SHP77 (cell line): ENCODE data around the gene MBP.
A peak's percentile ranks its signal among the peaks of the same experiment; 100 is the strongest.

Experiments used
- DNase-seq, 2 experiments: peaks; one replicate each; lab custom pipeline; 2025; lab: John Stamatoyannopoulos, UW

MBP gene

DNA sequence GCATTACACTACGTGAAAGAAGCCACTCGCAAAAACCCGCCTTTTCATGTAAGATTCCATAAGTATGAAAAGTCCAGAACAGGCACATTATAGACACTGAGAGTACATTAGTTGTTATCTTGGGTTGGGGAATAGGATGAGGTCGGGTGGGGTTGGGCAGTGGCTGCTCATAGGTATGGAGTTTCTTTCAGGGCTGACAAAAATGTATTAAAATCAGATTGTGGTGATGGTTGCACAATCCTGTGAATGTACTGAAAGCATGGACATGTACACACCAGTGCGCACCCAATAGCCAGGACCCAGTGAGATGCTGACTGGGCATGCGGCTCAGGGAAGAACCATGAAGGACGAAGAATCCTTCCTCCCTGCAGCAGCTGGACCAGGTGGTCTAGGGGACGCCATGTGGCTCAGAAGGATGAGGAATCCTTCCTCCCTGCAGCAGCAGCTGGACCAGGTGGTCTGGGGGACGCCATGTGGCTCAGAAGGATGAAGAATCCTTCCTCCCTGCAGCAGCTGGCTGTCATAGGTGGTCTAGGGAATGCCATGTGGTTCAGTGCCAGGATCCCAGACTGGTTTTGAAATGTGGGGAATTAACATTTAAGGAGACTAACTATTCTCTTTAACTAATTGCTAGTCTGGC lies 50.1 kb downstream of the MBP start:
- DNase-seq = no peak

DNA sequence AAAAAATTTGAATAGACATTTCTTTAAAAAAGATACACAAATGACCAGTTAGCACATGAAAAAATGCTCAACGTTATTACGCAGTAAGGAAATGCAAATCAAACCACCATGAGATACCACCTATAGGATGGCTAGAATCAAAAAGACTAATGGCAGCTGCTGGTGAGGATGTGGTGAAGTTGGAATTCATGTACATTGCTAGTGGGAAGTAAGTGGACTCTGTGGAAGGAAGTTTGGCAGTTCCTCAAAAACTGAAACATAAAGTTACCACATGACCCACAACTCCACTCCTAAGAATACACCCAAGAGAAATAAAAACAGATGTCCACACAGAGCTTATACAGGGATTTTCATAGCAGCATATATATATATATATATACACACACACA lies 51.2 kb downstream of the MBP start:
- DNase-seq = no peak

DNA sequence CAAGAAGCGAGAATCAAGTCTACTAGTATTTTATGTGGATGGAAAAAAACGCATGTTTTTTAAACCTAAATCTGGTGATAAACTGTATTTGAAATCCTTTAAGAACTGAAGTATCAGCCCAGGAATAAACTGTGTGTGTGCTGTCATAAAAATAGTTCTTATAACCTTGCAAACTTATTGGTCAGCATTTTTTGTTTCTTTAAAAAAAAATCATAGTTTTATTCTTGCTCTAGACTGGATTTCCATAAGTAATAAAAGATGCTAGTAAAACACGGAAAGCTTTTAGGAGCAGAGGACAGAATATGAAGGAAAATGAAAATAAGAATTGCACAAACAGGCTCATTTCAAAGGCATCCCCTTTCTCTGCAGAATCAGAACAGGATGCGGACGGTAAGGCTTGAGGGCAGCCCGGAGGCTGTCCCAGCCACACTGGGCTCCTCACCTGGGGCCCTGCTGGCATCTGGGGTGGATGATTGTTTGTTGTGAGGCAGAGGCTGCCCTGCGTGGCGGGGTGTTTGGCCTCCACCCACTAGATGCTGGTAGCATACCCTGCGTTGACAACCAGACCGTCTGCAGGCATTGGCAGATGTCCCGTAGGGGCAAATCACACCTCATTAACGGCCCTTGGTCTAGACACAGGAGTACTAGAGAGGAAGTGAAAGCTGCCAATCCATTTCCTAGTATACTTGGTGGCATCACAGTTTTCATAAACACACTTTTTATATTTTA lies 52.5 kb downstream of the MBP start:
- peak in 1 of 2 experiments; percentile 31 for DNase-seq

DNA sequence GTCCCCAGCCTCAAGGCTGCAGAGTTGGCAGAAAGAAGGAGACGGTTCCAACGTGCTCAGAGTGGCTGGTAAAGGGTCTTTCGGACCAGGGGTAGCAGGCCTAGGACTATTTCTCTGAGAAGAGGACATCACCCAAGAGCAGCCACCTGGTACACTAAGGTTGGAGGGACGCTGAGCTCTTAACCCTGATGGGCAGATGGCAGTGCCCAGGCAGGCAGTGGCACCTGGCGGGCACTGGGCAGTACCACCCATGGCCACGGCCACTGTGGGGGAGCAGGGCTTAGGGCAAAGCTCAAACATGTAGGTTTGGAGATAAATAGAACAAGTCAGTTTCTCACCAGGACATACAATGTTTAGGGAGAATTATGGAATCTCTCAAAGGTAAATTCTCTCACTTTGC lies 53.5 kb downstream of the MBP start:
- DNase-seq = no peak

DNA sequence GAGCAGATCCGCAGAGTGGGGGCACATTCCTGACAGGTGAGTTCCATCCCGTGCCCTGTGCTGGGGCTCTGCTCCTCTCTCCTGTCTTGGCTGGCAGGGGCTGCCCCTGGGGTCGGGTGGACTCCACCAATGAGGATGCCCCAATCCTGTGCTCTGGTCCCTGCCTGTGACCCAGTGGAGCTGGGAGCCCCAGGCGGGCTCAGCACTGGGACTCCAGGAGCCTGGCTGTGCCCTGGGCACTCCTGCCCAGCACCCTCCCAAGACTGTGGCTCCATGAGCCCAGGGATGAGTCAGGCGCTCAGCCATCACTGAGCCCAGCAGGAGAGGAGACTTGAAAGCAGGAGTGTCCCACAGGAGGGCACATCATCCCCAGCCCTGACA lies 53.9 kb downstream of the MBP start:
- DNase-seq = no peak

DNA sequence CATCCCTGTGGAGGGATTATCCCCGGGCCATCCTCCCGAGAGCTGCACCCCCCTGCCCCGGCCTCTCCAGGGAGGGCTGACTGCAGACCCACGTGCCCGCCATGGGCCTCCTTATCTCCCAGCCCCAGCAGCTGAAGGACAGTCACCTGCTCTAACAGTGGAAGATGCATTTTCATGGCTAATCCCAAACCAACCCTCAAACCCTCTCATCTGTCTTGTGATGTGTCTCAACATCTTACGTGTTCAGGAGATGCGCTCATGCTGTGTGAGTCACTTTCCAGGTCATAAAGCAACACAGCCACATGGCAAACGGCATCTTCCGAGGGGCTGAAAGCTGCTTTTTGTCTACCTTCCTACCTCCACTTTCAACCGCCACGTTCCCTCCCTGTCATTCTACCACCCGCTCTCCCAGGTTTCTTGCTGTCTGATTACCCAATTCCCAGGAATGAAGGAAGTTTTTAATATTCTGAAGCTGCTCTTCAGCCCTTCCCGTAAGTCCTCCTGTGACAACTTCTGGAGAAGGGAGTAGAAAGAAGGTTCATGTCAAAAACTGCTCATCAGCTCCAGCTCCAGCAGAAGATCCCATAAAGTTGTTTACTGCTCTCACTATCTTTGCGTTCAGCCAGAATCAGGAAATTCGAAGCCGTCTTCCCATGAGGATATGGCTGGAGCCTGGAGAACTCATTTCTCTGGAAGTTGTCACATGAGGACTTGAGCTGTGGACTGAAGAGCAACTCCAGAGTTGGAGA lies 54.5 kb downstream of the MBP start:
- DNase-seq = no peak

DNA sequence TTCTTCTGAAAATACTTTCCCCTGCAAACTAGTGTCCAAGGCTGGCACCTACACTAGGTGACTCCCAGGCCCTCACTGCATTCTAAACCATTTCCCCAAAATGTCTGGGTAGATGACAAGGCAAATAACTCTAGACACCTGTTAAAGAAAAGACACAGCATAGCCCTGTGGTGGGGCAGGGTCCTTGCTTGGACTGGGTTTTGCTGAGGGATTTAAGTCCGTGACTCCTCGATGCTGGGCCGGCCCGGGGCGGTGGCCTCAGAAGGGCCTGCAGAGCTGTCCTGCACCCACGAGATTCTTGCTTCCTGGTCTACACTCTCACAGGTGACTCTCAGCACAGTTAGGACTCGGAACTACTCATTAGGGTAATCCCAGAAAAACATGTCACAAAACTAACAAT lies 55.2 kb downstream of the MBP start:
- no peak for DNase-seq

DNA sequence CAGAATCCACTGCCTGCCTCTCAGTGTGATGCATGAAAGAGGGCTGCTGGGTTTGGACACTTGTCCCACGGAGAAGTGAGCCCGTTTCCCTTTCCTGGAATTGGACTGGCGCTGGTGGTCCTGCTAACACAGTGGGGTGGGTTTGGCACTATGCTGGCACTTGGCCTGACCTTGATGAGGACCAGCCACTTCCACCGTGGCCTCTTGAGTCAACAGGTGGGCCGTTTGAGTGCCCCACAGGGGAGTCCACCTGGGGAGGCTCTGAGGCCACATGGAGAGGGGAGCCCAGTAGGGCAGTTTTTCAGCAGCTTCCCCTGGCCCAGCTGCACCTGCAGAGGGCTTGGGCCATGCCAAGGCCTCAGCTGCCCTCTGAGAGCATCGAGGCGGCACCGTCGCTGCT lies 56.5 kb downstream of the MBP start:
- no peak for DNase-seq

DNA sequence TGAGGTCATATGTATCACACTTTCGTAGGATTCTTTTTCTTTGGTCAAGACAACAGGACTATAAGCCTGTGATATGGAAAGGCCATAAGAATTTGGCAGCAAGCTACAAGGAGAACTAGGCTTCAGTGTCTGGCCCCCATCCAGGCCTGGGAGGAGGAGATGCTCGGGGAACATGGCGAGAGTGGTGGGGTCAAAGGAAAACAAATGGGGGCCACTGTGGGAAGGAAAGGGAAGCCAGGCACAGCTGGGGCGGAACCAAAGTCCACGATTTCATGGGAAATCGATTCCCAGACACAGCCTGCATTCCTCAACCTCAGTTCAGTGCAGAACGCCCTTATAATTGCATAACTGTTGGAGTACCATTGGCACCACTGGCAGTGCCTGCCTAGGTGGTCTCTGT lies 58.2 kb downstream of the MBP start:
- no peak for DNase-seq

DNA sequence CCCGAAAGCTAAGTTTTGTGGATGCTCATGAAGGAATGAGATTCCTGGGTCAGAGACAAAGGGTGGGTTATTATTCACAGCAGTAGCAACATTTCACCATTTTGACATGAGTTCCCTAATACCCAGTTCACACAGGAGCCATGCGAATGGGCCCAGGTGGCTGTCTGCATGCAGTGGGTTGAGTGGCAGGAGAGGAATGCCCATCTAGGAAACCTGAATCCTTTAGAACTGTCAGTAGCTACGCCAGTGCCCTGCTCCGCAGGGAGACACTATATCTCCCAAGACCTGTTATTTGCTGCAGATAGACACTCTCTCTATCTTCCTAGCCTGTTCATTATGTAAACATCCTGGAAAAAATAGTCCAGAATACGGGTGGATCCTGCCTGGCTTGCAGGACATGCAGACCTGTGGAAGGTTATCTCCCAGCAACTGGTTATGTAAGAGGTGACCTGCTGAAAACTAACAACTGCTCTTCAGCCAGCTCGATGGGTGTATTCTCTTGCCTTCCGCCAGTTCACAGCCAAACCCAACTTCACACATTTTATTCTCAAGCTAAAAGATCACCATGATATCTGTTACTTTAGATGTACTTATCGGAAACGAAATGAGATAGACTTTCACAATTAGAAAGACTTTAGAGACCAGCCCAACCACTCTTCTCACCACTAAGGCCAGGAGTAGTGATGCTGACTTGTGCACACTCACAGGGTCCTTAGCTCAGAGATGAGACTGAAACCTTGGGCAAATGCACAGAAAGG lies 59.1 kb downstream of the MBP start:
- no peak for DNase-seq

DNA sequence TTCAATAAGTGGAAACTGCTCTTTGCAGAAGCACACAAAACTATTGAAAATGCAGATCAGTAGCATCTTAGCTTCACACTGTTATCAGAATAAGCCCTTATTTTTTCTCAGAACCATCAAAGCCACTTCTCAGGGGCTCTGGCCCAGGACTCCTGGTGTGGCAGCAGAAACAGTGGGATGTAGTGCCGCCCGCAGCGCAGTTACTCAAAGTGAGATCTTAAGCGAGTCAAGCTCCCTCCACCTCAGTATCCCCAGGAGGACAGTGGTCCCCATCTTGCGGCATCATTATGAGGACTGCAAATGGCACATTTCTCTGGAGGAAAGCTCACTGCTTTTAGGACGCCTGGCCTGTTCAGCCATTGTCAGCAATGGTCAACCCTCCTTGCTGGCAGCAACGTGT lies 60.0 kb downstream of the MBP start:
- DNase-seq = no peak

DNA sequence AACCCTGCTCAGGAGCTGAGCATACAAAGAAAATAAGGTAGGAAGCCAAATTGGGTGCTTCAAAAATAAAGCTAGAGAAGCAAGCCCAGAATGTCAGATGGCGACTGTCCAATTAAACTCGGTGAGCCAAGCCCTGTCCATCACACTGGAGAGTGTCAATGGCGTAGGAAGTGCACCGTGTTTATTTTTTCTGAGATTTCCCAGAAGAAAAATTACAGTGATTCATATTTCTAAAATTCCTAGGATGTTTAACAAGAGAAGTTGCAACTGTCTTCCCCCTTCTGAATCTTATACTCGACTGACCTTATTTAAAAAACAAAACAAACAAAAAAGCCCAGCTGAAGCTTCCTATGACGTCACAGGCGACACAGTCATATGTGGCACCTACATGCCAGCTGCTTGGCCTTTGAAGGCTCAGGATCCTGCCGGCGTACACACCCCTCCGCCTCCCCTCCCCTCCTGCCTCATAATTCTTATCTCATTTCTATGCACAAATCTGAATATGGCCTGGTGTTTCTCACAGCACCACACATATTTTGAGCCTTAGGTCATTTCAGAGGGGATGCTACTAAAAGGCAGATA lies 60.8 kb downstream of the MBP start:
- peak; percentile 80 to 92 for DNase-seq

DNA sequence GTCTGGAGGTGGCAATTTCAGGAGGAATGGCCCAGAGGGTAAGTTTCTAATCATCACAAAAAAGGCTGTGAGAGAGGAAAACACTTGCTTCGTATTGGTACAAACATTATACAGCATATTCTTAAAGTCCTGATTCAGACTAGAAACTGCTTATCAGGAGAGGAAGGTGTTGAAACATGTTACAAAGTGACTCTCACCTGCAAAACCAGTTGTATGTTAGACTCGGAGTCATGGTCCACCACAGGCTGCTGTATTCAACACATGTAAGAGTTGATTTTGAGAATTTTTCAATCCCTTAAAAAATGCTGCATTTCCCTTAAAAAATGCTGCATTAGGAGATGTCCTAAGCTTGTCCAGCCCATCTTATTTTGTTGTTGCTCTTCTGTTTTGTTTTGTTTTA lies 61.5 kb downstream of the MBP start:
- no peak for DNase-seq

DNA sequence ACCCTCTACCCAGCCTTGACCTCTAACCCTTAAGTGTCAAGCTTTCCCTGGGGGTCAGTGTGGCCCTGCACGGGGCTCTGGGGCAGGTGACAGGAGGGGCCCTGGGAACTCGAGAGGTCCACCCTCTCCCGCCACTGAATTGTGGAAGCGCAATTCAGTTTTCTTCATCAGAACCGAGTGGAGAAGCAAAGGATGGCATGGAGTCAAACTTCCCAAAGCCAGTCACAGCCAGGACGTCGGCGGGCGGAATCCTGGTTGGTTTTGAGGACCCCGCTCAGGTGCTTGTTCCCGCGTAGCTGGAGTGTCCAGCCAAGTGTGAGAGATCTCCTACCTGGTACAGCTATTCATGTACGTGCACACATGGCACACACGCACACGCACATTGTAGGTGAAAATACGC lies 62.0 kb downstream of the MBP start:
- no peak for DNase-seq

DNA sequence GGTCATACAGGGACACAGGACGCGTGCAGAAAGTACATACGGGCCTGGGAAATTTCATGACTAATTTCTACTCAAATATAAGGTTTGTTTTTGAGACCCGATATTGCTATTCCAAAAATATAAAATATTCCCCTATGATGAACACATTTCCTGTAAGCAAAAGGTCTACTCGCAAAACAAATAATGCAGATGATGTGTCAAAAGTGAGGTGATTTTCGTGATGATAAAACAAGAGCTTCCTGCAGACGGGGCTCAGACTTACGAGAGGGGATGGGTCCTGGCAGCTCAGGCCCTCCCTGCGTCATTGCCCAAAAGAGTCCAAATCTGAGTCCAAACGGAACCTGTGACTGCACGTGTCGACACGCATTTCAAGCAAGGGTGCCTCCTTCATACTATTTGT lies 62.7 kb downstream of the MBP start:
- no peak for DNase-seq

DNA sequence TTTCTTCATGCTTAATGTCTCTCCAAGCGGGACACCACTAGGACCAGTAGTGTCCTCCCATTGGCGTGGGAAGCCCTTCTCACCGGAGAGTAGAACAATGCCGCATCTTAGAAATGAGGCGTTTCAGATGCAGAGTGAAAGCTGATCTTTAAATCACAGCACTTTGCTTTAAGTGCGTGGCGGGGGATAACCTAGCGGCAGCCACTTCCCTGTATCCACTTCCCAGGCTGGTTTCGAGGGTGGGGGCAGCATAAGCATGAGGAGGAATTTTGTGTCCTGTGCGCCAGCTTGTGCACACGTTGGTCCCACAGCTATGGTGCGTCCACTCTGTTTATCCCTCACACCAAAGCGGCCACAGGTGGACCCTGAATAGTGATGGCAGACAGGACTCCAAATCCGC lies 63.1 kb downstream of the MBP start:
- DNase-seq = no peak

DNA sequence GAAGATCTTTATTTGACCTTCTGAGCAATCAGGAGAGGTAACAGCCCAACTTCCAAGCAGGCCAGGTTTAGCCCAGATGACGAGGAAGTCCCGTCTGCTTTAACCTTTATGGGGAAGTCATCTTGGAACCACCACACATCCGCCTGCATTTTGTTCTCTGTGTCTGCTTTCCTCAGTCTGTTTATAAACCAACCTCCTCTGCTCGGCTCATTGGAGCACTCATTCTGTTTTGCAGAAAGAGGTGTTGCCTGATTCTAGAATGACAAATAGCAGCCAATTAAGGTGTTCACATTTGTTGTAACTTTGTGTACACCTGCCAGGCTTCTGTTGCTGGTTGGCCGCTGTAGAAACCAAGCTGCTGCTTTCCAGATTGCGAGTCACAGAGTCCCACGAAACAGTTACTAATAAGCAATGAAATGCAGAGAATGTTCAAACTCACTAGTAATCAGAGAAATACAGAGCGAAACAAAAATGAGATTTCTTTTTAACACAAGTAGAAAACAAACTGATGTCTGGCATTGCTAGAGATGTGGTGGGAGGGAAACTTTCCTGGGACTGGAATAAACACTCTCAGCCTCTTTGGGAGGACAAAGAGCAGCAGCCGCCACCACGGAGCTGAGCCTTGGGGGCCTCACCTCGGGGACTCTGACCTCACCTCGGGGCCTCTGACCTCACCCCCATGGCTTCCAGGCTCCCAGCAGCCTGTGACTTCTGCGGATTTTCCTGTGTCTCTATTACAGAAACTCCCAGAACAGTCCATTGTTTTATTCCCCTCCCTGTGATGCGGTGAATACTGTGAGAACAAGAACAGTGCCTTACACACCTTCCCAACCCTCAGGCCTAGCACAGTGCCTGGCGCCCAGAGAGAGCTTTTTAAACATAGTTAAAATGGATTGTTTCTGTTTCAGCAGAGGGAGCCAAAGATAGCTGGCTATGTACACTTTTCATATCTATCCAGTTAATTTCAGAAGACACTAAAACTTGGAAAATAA lies 64.0 kb downstream of the MBP start:
- DNase-seq = no peak

DNA sequence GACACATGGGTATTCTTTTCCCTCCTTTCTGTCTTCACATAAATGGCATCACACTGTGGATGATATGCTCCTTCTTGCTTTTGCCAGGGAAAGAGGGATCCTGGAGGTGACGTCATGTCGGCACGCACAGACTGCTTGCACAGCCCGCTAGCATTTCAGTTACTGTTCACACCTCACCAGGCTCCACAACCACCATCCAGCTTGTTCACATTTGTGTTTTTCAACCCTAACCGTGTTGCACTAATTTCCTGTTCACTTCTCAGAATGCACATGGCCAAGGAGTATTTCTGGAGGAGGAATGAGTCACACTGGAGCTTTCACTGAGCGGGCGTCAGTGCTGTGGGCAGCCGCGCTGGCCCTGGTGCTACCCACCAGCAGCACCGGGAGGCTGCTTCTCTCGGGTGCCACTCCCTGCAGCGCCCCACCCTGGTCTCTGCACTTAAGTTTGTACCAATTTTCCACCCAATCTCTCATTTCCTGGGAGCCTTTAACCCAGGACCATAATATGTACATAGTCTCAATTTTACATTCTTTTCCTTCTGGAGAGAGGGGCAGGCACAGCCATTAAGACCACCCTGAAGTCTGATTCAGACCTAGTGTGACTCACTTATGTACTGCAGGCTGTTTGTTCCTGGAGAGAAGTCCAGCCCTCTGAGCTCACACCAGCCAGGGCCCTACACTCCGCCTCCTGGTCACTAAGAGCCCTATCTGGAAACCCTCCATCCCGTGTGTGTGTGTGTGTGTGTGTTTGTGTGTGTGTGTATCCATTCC lies 65.1 kb downstream of the MBP start:
- no peak for DNase-seq

DNA sequence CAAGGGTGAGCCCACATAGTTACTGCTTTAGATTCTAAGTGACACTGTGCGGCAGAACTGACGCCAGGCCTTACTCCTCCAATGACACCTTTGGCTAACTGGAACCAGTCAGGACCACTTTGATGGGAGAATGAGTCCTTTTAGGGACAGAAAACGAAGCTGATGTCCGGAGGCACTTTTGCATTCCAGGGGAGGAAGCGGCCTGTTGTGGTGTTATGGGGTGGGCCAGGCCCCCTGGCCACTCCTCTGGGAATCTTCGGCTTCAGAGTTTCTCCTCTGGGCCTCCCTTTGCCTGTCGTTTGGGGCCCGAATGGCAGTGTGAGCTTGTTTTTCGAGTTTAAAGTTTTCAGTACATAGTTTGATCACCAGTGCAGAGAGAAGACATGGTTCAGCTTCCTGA lies 65.9 kb downstream of the MBP start:
- DNase-seq = no peak

DNA sequence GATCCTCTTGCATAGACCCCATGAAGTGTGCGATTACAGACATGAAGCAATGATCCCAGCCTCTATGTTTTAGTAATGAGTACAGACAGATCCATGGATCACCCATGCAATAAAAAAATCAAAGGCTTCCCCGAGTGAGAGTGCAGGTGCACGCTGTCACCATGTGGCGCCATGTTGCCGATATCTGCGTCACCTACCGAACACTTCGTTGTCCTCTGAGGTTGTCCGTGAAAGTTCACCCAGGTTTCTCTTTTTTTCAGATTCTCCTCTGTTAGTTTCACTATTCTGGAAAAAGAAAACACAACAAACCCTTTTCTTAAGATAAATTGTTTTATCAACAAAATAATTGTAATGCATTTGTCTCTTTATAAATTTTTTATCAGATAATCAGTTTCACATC lies 66.5 kb downstream of the MBP start:
- no peak for DNase-seq
